NCI-H1694 (cell line): ENCODE data around the gene MCM8.
A peak's percentile ranks its signal among the peaks of the same experiment; 100 is the strongest.

Experiments used
- DNase-seq: peaks from one replicate; lab custom pipeline; 2025; lab: John Stamatoyannopoulos, UW

The MCM8 gene

DNA sequence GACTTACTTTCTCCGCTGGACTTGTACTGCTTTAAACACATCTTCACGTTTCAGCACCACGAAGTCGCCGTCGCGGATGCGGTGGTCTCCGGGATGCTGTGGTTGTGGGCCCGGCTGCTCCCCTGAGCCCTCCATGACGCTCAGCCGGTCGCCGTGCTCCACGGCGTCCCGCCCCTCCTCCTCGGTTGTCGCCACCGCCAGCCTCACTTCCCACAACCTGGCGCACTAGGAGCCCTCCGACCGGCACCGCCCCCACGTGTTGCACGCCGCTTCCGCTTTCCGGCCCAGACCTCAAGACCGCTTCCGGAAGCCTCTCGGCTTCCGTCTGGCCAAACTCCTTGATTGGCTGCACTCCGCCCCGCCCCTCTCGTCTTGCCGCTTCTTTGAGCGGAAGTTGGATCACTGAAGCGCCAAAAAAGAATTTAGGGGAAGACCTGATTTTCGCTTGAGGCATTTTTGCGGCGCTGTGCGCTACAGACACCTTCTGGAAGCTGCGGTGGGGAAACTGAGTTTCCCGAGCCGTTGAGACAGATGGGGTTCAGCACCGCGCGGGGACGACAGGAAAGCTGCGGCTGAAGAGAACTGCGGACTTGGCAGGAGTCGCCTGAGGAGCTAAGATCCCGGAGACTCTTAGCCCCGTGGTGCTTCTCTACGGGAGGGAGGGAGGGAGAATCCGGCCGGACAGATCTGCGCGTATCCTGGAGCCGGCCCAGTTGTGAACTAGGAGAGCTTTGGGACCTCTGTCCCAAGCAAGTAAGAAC lies at the start of gene MCM8, which contains the start of gene TRMT6:
MCM8 (plus strand) TSS at position 382 of the 761 bp plus-strand sequence. CDS start 1,364 bp downstream, outside the sequence.
TRMT6 (minus strand) TSS at position 263 of the 761 bp plus-strand sequence; CDS start at position 135, 128 bp downstream.
- DNase-seq, result peak; percentile 84

DNA sequence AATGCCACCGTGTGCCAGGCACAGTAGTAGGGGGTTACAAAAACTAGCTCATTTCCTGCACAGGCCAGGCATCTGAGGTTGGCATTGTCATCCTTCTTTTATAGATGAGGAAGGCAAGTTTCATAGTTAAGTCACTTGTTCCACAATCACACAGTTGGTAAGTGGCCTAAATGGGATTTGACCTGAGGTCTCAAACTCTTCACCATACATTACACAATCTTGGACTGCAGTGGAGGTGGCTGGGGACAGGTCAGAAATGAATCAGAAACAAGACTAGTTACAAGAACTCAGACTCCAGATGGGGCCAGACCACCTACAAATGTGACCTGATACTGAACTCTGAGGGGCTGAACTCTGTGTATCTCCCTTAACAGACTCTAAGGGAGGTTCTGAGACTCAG lies 49.5 kb upstream of the MCM8 start:
- no peak for DNase-seq

DNA sequence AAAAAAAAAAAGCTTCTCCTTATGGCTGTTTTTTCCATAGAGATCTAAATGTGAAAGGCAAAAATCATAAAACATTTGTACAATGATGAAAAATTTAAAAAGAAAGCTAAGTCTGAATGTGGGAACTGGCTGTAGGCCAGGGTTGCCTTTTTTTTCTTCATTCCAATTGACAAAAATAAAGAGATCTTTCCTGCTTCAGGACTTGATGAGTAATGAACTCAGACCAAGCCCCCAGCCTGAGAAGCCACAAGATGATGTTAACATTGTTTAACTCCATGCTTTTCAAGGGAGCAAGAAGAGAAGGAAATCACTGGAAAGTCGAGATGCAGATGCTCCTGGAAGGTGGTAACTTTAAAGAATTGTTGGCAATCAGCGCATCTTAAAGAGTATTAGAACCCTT lies 41.5 kb upstream of the MCM8 start:
- no peak for DNase-seq

DNA sequence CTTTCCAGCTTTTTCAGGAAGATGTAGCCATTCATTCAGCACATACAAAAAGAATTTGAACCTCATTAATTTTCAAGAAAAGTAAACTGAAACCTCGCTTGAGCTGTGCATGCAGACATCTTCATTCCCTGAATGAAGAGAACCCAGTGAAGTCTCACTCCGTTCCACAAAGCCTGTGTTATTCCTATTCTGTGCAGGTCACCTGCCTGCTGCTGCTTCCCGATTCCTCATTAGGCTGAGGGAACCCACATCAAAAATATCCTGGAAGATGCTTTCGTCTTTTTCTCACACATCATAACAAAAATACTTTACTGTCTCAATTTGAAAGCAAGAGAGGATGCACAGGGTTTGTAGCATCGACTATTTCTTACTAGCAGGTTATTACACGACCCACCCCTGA lies 40.3 kb upstream of the MCM8 start:
- no peak for DNase-seq

DNA sequence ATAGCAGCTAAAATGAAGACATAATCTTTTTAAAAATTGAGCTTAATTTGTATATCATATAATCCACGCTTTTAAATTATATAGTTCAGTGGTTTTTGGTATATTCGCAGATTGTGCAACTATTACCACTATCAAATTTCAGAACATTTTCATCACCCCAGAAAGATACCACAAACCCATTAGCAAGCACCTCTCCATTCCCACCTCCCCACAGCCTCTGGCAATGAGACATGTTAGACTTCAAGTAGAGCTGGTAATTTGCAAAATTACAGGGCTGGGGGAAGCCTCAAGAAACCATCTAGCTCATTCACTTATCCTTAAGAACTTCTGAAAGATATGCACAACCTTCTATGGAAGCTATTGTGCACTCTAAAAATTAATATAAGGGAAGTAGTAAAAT lies 37.3 kb upstream of the MCM8 start:
- DNase-seq, result no peak

DNA sequence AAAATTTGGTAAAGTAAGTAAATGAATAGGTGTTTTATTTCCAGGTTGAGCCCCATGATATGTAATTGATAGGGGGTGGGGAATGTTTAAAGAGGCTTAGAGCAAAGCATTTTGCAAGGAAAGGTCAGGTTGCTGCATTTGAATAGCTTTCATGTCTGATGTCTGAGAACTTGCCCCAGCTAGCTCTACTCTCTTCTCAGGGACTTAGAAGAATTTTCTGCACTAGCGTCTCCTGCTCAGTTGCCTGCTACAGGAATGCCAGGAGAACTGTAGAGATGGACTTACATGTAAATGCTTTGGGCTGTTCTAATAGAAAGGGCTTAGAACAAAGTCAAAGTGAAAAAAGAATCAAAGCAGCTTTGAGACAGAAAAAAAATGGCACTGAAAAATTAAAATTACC lies 35.6 kb upstream of the MCM8 start:
- no peak for DNase-seq

DNA sequence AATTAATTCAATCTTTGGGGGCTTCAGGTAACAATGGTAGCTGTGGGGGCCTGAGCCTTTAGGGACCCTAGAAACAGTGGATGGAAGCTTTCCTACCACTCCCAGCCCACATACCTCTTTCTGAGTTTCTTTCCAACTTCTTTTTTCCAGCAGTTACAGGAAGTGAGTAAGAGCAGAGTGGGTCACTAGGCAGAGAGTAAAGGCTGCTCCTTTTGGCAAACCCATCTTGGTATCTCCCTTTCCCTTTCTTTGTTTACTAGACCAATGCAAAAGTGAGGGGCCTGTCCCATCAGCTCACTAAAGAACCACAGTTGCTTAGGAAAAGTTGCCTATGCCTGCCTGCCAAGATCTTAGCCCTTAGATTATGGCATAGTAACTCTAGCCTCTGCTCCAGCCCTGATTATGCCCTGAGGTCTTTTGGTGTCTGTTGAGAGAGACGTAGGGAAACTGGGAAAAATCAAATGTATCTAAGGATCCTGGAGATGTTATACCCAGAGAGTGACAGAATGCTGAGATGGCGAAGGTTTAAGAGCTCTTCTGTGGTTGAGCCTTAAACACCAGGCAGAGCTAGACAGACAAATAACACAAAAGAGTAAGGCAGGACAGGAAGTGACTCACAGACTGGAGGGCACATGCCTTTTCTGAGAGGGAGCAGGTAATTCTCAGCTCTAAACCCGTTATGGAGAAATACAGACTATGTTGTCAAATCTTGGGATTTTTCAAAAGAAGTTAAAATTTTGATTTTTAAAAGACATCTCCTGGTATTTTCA lies 31.4 kb upstream of the MCM8 start:
- DNase-seq, result no peak

DNA sequence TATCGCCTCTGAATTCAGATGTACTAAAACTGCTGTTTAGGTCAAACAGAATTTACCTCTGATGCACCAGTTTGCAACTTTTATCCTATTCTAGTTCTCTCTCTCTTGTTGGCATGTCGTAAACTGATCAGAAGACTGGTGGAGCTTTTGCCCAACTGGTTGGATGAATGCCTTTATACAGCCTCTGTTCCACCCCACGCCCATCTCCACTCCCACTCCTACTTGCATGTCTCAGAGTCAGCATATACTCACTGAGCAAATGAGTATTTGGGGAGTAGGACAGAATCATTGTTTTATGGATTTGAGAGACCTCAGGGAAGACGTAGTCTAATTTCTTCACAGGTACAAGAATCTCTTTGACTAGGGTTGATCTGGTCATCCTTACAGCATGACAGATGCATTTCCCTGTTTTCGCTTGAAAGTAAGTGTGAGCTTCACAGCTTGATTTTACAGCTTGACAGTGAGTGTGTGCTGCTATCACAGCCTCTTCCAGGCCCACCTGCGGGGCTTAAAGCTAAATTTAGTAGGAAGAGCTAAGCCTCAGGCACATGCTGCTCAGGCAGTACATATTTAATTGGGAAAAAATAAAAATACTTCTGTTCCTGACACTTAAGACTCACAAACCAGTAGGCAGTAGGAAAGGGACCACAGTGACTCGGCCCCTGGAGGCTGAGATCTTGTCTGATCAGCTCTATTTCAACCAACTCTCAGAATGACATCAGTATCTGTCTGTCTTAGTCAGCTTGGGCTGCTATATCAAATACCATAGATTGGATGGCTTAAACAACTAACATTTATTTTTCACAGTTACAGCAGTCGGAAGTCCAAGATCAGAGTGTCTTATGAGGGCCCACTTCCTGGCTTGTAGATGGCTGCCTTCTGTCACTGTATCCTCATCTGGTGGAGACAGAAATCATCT lies 30.6 kb upstream of the MCM8 start:
- no peak for DNase-seq

DNA sequence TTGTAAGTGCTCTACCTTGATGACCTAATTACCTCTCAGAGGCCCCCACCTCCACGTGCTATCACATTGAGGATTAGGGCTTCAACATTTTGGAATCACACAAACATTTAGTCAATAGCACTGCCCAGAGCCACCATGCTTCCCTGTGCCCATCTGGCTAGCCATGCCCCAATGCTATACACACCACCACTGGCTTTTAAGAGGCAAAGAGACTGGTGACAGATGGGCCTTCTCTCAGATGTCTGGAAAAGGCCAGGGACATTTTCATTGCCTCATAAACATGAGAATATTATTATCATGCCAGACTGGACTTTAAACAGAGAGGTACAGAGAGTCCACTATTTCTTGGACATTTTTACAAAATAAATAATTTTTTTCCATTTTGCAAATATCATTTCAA lies 29.9 kb upstream of the MCM8 start:
- DNase-seq, result no peak

DNA sequence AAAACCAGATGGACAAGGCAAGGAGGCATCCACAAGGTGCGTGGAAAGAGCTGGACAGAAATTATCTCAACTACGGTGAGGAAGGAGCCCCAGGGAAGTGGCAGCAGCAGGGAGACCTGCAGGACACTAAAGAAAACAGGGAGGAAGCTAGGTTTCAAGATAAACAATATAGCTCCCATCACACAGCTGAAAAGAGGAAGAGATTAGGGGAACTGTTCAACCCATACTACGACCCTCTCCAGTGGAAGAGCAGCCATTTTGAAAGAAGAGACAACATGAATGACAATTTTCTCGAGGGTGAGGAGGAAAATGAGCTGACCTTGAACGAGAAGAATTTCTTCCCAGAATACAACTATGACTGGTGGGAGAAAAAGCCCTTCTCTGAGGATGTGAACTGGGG lies 27.0 kb upstream of the MCM8 start:
- DNase-seq, result no peak

DNA sequence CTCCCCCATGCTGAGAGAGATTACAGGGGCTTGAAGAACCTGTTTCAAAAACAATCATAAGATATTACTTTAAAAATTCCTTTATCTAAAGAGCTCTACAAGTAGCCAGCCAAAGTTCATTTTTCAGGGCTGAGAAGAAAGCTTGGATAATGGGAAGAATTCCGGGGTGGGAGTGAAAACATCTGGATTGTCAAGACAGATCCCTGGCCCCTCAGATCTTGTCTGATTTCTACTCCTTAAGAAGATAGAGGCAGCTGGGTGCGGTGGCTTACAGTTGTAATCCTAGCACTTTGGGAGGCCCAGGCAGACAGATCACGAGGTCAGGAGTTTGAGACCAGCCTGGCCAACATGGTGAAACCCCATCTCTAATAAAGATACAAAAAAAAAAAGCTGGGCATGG lies 24.9 kb upstream of the MCM8 start:
- no peak for DNase-seq

DNA sequence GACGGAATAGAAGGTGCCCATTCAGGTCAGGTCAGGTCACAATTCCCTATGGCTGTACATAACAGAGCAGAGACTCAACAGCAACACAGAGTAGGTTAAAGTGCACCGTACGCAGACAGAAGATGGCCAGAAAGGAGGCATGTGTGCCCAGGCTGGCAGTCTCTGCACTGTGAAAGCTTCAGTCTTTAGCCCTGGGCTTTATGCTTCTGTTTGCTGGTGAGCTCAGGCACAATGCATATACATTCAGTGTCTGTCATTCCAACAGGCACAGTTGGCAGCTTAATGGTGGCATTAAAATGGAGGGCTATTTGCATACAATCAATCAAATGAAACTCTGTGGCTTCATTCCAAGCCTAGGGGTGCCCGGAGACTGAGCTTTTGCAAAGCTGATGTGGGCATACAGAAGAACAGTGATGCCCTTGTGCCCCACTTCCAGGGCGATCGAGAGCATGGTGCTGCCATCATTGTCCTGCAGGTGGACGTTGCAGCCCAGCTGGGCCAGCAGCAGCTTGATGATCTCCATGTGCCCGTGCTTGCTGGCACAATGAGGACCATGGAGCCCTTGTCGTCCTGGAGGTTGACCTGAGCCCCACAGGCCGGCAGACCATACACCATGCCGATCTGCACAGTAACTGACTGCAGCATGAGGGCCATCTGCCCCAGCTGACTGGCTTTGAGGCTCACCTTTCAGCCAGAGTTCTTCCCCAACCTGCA lies 22.5 kb upstream of the MCM8 start:
- no peak for DNase-seq

DNA sequence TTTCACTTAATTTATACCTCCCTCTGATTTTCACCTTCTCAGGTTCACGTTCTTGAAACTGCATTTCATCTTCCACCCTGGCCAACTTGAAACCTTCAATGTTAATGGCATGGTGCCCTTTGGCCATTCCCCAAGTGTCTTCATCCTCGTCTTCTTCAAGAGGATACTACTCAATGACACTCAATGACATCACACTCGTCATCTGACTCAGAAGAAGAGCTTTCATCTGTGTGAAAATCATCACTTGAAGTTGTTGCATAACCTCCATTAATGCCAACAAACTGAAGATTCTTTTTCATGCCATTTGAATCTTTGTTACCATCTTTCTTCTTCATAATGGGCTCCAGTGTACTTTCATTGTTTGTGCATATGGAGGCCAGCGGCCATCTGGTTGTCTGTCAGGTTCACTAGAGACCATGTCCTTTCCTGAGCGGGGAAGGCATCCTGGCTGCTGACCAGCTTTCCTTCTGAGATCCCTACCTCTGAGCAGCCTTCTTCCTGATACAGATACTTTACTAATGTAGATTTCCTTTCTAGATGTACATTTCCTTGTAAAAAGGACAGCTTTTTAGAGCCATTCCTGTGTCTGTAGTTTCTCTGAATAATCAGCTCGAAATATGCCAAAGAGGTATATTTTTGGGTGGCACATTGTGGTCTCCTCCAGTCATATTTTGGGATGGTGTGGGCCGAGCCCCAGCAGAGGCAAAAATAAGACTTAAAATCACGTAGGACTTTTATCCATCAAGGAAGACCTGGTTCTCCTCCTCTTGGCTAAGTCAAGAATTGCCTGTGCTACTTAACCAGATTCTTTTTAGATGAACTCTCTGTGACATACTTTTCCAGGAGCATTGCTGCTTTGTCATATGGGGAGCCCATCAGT lies 21.4 kb upstream of the MCM8 start:
- DNase-seq, result no peak

DNA sequence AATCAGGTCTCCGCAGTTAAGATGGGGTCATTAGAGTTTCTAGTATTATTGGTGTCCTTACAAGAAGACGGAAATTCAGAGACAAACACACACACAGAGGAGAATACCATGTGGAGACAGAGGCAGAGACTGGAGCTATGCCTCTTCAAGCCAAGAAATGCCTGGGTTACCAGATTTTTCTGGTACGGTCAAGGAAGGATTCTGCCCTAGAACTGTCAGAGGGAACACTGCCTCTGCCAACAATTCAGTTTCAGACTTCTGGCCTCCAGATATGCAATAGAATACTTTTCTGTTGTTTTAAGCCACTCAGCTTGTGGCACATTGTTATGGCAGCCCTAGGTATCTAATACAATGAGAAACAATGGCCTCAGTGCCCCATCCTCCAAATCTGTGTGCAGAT lies 19.0 kb upstream of the MCM8 start:
- DNase-seq, result no peak

DNA sequence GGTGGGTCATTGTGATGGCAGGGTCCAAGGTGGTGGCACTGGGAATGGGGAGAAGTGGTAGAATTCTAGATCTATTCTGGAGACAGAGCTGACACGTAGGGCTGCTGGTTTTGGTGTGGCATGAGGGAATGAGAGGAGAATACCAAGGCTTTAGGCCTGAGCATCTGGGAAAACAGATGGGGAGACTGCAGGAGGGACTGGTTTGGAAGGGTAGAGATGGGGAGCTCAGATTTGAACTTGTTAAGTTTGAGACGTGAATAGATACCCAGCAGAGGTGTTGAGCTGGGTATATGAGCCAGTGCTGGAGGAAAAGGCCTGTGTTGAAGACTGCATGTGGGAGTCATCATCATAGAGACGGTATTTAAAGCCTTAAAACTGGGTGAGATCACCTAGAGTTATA lies 17.7 kb upstream of the MCM8 start:
- DNase-seq, result no peak

DNA sequence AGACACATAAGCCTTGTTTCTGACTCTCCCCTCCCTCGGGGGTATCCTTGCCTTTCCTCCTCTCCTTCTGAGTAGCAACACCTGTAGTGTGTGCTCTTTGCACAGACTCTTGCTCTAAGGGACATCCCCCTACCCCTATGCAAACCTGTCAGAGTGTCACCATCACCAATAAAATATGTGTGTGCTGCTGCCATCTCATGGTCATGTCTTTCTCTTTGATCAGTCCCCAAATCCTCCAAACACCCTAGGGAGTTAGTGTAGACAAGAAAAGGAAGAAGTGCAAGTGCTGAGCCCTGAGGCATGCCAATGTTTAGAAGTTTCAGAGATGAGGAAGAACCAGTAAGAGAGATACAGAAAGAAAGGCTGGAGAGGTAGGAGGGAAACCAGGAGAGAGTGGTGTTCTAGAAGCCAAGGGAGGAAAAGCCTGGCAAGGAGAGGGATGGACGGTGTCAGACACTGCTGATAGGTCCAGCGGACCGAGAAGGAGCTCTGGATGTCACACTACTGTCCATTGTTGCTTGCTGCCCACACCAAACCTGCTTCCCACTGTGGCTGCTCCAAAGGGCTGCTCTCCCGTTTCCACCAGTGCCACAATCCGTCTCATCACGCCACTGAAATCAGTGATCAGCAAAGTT lies 16.5 kb upstream of the MCM8 start:
- DNase-seq, result peak; percentile 41

DNA sequence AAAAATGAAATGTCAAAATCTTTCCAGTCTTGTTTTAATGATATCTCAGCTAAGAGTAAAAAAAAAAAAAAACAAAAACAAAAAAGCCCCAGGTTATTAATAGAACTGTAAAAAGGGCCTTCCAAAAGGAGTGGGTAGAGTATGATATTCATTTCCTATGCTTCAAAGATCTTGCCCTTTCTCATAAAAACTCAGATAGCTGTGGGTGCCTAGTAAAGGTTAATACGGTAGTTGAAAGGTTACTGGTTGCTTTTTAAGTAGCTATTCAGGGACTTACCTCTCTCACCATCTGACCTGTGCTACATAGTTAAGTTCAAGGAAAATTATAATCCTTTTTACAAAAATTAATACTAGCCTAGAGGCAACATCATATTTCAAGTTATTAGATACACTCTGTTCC lies 15.1 kb upstream of the MCM8 start:
- DNase-seq, result no peak

DNA sequence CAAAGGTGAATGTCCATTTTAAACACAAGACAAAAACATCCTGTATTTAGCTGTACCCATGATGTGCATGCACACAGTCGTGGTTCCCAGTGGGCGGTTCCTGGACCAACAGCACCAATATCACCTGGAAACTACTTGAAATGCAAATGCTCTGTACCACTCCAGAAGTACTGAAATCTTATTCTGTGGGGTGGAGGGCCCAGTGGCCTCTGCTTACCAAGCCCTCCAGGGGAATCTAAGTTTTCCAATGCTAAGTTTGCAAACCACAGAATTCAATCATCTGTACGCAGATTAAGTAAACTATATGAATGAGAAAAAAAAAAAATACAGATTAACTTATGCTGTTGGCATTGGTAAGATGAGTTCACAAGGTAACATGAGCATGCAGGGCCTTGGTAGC lies 14.2 kb upstream of the MCM8 start:
- no peak for DNase-seq

DNA sequence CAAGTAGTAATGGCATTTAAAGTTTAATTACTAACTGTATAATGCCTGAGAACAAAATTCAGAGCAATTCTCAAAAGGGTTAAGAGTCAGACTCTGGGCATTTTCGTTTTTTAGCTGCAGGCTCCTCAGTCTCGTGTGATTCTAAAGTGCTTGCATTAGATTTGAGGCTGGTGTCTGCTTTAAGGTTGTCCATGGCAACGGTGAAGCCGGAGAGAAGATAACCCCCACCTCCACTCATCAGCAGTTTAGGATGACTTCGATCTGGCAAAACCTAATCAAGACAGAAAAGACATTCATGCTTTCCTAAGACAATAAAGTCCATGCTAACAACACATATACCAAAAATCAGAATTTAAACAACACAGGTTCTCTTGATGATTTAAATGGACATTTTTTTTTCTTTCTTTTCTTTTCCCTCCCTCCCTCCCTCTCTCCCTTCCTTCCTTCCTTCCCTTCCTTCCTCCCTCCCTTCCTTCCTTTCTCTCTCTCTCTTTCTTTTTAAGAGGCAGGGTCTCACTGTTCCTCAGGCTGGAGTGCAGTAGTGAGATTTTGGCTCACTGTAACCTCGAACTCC lies 11.9 kb upstream of the MCM8 start:
- DNase-seq, result no peak

DNA sequence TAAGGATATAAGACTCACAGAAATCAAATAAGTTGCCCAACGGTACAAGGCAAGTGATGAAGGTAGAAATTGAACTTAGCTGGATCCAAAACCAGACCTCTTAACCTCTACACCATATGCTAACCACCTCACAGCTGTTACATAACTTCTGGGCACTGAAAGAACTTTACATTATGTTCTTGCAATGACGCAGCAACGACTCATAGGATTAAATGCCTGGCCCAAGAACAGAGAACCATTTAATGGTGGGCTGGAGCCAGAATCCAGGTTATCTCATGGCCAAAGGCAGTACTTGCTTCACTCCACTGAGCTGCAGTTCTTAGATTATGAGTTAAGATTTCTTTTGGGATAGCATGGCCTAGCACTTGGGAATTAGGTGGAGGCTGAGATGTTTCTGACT lies 4.5 kb upstream of the MCM8 start:
- no peak for DNase-seq
